SK-MEL-5 (cell line): ENCODE data around the gene INO80C. TPM values are rescaled to one million over a fixed set of nuclear protein-coding genes. Genes with fewer than 3 reads are reported as not detected.

Source experiments
- DNase-seq: peaks from one replicate; pipeline ENCODE4 v3.0.0-alpha.2; 2016; ENCODE audit warnings: low read depth, low spot score
- in situ Hi-C: cut with HindIII; loops from 2 replicates; pipeline ENCODE4 v1.10.0; 2016; ENCODE audit warnings: low sequenced_read_pairs, high pct_unique_total_duplicates, low pct_unique_long_range_greater_than_20kb
- total RNA-seq: library from RNA; depleted of rRNA; stranded (reverse); fragments of >200 nt; shearing (Covaris generic); gene quantifications from 2 replicates; pipeline ENCODE4 v1.2.3, GENCODE V29; 2014

Gene INO80C
- total RNA-seq, 1 experiment from 2014 or later, result 2.2 TPM

DNA sequence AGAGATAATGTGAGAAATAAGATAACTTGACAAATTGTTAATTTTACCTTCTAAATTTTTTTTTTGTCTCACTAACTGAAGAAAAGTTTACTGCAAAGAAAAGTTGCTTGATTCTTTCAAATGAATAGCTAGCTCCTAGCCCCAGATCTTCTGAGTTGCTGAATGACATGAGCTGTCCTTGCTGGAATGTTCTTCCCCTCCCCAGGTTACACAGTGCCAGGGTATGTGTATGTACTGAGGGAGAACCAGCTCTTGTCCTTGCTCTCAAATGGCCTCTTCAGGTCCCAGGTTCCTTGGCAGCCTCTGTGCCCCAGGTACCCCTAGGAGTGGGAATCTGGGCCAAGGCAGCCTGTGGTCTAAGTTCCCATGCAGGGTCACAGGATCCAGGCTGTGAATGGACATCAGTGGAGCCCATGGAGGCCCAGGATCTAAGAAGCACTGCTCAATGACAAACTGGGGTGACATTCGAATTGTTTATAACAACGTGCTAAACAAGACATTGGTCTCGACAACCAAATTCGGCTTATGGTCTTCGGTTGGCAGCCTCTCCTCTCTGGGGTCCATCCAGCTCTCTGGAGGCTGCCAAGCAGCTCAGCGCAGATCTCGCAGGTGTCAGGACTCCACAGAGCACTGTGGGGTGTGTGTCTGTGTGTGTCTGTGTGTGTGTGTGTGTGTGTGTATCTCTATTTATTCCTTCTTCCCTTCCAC, 17.1 kb upstream of the INO80C start:
- in situ Hi-C loops, result no loop called here
- DNase-seq, result no peak

DNA sequence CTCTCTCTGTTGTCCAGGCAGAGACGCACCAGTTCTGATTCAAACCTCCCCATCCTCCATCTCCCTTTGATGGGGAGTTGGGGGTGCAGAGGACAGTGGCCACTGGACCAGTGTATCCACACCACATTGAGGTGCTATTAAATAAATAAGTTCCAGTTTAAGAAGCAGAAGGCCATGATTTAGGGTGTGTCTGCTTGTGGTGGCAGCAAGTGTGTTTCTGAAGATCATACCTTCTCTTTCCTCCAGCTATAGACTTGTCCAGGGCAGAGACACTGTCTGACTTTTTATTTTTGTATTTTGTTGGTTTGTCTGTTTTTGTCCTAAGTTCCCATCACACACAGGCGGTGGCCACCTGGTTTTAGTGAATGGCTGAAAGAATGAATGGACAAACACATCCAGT, 16.5 kb upstream of the INO80C start:
- no peak for DNase-seq

DNA sequence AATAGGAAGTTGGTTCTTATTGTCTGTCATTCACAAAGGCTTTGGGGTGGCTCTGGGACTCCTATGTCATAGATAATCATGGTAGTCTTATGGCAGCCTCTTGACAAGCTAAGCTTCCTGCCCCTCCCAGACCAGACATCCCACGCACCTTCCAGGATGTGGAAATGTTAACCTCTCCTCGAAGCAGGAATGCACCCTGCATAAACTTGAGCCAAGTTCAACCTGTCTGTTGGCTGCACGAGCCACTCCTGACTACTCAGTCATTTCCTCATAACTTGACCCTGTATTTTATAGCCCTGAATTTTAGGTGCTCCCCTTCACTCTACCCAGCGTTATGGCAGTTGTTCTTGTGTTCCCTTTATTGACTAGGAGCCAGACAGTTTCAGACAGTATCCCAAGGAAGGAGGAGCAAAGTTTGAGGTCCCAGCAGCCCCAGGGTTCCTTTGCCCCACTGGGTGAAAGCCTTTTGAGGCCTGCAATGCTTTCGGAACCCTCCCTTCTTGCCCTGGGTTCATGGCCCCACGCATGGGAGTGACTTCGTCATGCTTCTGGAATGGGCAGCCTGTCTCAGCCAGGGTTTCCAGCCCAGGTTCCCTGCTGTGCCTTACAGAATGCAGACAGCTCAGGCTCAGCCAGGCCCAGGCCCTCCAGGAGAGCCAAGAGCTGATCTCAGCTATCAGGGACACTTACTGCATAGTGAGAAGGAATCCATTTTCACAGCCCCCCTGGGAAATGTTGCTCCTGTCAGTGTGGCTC, 15.6 kb upstream of the INO80C start:
- in situ Hi-C loops, result no loop called here
- DNase-seq, result no peak

More for the DNA sequence above, 16.5 kb upstream of the INO80C start:
- in situ Hi-C loops, result no loop called here

DNA sequence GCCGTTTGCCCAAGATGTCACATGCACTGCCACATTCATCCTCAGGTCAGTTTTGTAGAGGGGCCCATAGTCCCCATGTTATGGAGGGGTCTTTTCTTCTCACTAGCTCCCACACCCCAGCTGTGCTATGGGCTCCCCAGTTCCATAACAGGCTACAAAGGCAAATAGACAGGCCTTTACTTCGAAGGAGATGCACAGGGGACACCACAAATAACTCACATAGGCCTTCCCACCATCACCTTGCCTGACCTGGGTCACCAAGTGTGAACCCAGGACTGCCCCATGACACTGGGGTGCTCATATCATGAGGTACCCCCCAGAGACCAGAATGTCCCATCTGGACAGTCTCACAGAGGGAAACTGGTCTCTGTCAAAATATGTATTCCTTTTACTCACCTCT, 15.0 kb upstream of the INO80C start:
- DNase-seq, result no peak

DNA sequence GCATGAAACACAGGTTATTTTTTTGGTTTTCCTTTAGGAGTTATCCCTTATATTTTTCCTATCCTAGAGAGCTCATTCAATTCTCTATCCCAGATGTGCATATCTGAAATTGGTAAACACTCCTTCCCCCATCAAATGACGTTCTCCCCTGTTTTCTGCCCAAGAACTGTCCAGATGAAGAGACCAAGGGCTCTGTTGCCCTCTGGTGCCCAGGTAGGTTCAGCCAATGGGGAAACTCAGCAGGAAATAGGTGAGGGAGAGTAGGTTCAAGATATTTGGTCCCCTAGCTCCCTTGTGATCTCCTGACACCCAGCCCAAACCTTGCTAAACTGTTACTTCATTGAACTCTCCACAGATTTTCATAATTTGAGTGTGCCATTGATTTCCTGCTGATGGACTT, 14.1 kb upstream of the INO80C start:
- in situ Hi-C loops, result no loop called here
- no peak for DNase-seq

More for the DNA sequence above, 15.0 kb upstream of the INO80C start:
- in situ Hi-C loops, result no loop called here

DNA sequence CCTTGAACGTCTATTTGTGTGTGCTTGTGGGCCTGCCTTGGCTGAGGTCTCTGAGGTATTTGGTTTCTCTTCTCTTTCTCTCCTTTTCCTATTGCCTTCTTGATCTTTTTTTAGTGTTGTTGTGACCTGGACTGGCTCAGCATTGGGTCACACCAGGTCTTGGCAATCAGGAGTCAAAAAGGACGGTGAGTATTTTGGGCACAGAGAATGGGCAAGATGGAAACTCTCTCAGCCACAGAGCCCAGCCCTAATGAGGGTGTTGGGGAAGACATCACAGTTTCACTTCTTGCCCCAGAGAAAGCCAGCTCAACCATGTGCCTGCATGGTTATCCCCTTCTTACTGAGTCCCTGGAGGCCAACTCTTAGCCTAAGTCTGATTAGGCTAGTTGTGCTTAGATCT, 13.7 kb upstream of the INO80C start:
- DNase-seq, result no peak
- in situ Hi-C loops, result no loop called here

DNA sequence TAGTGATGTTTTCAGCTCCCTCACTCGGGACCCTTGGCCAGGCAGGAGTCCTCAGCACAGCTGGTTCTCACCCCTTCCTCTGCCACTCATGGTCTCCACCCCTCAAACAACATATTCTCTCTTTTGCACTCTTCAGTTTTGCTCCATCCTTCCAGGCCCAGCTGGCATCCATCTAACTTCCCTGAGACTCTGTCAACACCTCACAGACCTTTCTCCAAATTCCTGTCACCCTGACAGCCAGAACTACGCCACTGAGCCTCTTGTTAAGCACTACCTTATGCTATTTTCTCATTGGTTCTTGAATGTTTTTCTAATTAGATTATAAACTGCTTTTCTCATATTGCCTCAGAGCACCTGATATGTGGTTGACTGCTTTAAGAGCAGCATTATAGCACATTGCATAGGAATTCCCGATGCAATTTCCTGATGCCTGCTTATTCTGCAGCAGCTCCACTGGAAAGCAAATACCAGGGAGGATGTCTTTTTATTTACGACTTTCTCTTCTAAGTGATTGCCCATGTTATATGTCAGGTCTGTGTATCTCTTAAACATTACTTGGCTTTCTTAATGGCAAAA, 12.4 kb upstream of the INO80C start:
- no peak for DNase-seq
- in situ Hi-C loops, result no loop called here

DNA sequence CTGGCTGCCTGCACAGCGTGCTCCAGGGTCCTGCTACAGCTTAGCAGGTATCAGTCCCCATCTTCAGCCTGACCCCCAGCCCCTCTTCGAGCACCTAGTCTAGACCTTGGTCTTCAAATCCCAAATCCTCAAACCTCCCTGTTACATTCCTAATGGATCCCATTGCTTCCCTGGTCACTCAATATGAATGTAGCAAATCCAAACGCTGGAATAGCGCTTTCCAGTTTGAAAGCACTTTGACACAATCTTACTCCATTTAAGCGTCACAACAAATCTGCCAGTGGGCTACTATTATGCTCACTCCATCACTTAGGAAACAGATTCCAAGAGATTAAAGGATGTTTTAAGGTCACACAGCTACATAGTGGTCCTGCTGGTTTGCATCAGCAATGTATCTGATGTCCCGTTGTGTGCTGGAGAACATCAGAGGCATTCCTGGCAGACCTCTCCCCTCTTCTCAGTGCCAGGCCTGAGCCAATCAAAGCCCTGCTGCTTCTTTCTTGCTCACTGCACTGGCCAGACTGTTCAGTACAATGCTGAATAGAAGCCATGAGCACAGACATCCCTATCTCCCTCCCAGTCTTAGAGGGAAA, 11.1 kb upstream of the INO80C start:
- in situ Hi-C loops, result no loop called here
- DNase-seq, result no peak

DNA sequence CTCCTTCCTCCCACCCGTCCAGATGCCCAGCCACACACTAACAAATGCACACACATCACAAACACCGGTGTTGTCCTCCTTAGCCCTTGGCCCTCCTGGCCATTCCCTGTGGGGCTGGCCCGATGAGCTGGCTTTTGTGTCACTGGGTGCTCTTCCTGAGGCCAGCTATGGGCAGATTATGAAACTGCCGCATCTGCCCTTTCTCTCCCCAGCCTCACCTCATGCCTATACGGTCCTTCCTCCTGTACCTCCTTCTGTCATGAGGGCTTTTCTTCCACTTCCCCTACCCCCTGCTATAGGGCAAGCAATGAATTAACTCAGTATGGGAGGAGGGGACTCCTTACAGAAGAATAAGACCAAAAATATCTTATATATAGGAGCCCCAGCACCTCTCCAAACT, 10.3 kb upstream of the INO80C start:
- in situ Hi-C loops, result no loop called here
- no peak for DNase-seq

DNA sequence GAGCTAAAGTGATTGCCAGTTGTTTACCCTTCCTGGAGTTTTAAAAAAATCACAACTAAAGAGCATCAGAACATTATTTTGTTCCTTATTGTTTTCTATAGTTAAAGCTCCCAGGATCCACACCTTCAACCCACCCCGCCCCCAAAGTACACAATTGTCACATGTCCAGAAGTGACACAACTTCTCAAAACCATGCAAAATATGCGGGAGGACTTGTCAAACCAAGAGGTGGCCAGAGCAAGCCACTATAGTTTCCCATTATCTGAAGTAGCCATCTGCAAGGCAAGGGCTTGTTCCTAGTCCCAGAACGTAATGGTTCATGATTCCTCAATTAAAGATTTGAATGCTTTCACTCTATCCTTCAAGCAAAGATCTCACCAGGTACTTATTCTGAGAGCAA, 9.9 kb upstream of the INO80C start:
- in situ Hi-C loops, result no loop called here

DNA sequence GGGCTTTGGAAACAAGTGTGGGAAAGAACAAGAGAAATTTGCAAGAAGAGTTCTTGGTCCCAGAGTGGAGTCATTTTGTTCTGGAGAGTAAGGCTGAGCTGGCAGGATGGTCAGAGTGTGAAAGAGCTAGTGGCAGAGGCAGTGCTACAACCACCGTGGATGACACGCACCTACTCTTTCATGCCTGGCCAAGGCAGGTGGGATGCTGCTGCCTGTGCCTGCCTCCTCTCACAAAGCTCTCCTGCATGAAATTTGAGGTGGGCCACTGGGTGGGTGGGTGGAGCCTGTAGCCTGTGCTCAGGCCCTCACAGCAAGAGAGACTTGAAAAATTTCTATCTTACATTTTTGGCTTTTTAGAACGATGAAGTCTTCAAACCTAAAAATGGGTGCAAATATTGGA, 9.4 kb upstream of the INO80C start:
- in situ Hi-C loops, result no loop called here
- DNase-seq, result no peak

More for the DNA sequence above, 9.9 kb upstream of the INO80C start:
- DNase-seq, result no peak

DNA sequence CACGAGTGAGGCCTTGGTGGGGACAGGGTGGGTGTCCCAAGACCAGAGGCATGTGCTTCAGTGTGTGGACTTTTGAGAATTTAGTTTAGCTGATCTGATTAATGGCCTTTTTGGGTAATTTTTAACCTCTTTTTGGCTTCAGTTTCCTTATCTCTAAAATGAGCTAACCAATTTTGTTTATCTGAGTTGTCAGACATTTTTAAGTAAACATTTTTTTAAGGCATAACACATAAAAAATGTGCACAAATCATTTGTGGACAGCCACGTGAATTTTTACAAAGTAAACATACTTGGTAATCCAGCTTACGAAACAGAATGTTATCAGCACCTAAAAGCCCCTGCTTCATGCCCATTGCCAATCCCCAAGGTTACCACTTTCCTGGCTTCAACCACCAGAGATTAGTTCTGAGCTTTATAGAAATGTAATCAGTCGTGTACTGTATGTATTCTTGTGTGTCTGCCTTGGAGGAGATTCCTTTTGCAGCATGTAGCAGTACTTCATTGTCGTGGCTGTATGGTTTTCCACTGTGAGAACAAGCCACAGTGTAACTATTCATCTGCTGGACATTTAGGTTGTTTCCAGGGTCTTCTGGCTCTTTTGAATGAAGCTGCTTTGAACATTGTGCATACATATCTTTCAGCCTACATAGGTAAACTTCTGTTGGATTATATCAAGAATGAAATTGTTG, 8.4 kb upstream of the INO80C start:
- in situ Hi-C loops, result no loop called here

DNA sequence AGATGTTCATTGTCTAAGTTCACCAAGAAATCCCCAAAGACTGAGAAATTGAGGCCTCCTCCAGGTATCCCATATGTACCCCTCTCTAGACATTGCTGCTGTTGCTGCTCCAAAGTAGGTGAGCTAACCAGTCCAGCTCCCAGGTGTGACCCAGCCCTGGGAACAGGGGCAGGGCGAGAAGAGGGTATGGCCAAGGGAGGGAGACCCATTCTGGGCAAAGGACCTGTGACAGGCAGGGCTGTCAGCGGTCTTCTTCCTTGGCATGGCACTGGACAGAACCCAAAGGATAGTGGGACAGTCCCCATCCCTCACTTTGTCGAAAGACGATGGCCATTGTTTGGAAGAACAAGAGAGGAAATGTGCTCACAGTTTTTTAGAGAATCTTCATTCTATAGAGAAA, 7.2 kb upstream of the INO80C start:
- in situ Hi-C loops, result no loop called here
- no peak for DNase-seq

More for the DNA sequence above, 8.4 kb upstream of the INO80C start:
- no peak for DNase-seq

DNA sequence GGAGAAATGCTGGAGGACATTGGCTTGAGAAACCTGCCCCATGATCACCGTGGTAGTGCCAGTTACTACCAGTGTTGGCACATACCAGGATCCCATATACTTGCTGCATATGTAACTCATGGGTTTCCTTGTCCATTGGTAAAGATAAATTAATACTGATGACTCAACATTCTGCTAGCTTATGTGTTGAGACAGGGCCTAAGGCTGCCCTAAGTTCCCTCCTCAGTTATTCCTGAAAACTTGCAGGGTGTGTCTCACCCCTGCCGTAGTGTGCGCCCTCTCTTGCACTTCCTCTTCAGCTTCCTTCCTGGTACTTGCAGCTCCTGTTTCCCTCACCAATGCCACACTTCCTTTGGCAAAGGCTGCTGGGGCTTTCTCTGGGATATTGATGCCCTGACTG, 4.3 kb upstream of the INO80C start:
- no peak for DNase-seq
- in situ Hi-C loops, result no loop called here

DNA sequence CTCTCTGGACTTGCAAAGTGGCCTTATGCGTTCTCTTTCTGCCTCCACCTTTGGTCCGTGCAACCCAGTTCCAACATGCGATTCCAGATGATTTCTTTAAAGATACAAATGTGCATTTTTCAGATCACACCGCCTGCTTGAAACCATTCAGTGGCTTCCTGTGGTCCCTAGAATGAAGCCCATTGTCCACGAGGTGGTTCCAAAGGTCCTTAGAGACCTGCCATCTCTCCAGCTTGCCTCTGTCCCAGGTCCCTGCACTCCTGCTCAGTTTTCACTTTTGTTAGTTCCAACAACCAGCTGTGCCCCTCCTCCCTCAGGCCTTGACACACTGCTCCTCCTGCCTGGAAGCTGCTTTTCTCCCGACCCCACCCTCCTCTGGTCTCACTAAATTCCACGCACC, 3.6 kb upstream of the INO80C start:
- no peak for DNase-seq
- in situ Hi-C loops, result no loop called here

DNA sequence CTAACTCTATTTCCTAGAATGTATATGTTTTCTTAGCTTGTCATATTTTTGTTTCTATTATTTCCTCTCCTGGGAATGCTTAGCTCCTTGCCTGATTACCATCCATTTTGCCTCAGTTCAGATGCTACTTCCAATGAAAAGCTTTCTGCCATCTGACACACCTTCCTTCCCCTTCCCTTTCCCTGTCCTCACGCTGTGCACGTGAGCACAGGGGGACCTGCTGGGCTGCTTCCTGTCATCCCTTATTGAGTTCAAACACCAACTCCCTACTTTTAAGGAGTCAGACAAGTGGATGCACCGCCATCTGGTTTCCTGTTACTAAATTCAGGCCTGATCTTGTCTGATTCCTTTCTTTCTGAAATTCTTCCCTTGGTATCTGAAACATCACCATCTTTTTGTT, 2.4 kb upstream of the INO80C start:
- in situ Hi-C loops, result no loop called here
- DNase-seq, result no peak

DNA sequence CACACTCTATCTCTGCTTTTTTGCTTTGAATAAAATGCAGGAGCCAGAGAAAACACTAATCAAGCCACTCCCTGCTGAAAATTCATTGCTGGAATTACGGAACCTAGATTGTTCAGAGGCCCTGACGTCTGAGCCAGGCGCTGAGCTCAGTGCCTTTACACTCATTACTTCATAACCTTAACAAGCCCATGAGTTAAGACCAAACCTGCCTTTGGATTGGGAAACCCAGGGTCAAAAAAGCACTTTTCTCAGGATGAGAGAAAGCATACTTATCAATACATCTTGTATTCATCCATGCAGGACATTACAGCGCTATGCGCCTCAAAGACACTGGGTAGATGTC, 762 bp downstream of the INO80C start:
- DNase-seq, result no peak
- in situ Hi-C loops, result no loop called here
